GM15510 (cell line): ENCODE data around the gene TRIM44.

Source experiments
- POLR2A ChIP-seq: IDR thresholded peaks from 3 replicates; pipeline ENCODE4 v1.6.1; 2011; ENCODE audit warnings: borderline replicate concordance; ENCODE audit not compliant: insufficient read length; ENCODE audit errors: extremely low read depth

TRIM44 gene

DNA sequence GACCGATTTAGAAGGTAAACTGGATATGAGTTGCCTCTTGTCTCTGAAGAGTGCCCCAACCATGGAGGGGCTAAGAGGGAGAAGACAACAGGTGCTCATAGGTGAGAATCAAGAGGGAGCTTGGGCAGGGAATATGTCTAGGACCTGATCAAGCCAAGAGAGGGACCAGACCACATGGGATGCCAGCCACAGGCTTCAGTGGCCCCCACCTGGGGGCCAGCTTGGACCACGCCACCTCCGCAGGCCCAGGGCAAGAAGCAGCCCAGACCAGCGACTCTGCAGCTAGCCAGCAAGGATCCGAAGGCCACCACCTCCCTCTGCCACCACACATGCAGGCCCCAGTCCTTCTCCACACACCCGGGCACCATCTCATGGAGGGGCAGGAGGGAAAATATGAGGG is 188.8 kb downstream of the TRIM44 start:
- TF ChIP-seq POLR2A, result no peak

DNA sequence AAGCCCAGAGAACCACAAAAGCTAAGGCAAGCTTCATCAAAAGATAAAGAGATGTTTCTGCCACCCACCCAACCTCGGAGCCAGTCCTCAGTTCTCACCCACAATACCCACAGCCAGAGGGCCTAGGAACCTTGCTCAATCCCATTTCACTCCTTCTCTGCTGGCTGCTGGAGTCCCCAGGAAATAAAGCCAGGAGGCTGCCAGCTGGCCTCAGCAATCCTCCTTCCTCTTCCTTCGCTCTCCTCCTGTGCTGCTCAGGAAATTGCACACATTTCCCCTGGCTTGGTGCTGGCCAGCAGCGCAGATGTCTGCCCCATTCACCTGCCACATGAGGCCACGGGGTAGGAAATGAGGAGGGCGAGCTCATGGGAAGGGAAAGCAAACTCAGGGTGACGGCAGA is 189.5 kb downstream of the TRIM44 start:
- no peak for TF ChIP-seq POLR2A

DNA sequence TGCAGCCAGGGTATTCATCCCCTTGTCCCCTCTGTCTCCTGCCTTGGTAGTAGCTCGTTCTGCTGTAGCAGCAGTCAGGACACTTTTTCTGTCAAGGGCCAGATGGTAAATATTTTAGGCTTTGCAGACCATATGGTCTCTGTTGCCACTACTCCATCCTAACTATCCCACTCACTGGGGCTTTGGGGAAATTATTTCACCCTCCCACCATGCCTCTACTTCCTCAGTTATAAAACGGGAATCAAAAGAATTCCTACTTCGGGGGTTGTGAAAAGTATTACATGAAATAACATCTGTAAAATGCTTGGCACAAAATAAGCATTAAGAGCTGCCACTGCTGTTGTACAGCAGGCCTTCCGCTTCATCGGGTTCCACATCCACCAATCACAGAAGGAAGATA is 191.4 kb downstream of the TRIM44 start:
- no peak for TF ChIP-seq POLR2A

DNA sequence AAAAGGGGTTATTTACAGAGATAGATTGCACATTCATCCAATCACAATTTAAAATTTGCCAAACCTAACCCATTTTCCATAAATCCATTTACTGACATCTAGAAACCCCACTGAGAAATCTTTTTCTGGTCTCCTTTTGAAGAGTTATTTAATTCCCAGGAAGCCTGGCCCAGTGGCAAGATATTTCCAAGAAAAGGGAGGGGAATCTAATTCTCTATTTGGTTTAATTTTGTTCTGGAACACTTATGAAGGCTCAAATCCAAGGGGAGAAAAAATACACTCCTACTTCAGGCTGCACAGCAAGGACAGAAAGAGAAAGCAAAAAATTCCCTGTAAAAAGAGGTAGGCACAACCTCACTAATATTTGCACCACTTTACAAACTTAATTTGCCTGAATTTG is 193.1 kb downstream of the TRIM44 start:
- TF ChIP-seq POLR2A, result no peak

DNA sequence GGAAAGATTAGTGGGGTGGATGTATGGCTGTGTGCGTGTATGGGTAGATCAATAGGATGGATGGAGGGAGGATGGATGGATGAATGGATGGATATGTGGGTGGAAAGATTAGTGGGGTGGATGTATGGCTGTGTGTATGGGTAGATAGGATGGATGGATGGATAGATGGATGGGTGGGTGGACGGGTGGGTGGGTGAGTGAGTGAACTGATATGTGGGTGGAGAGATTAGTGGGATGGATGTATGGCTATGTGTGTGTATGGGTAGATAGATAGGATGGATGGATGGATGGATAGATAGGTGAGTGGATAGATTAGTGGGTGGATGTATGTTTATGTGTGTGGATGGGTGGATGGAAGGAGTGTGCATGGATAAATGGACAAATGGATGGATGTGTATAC is 193.7 kb downstream of the TRIM44 start:
- TF ChIP-seq POLR2A, result no peak

DNA sequence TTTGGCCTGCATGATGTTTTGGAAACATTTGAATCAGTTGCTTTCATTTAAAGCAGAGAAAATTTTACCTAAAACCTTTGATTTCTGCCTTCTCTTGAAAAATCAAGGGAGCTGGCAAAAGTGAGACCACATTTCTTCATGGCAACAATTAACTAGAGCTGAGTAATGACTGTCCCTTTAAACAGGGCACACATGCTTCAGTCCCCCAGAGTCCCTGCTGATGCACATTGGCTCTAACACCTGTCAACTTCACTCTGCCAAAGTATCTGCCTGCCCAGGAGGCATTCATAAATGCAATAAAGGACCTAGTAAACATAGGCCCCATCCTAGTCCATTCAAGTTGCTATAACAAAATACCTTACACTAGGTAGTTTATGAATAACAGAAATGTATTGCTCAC is 194.2 kb downstream of the TRIM44 start:
- TF ChIP-seq POLR2A, result no peak

DNA sequence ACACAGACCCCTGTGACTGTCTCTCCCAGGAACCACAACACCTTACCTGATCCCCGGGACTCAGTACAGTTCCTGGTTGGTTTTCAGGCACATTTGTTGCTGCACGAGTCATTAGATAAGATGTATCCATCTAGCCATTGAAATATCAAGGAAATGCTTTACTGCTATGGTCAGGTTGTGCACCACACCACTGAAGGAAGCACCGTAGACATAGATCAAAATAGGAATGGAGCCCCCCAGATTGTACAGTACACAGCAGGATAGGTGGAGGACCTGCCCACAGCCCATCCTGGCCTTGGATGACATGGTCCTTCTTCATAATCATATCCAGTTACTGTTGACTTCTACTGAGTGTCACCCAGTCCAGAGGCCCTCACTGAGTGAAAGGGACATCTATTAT is 195.3 kb downstream of the TRIM44 start:
- TF ChIP-seq POLR2A, result no peak

DNA sequence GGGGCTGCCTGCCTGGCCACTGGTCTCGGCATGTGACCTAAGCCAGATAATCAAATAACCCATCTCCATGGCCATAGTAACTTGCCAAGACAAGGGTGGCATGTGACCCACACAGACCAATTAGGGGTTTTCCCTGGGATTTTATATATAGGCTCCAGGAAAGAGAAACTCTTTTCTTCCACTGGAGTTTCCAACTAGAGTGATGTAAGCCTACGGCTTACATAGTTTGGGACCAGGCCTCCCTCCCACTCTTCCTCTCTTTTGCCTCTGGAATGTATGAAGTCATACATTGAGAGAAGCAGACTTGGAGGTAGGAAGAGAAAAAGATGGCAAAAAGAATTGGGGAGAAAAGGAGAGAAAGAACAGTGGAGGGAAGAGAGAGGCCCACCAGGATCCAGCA is 196.7 kb downstream of the TRIM44 start:
- TF ChIP-seq POLR2A, result no peak

DNA sequence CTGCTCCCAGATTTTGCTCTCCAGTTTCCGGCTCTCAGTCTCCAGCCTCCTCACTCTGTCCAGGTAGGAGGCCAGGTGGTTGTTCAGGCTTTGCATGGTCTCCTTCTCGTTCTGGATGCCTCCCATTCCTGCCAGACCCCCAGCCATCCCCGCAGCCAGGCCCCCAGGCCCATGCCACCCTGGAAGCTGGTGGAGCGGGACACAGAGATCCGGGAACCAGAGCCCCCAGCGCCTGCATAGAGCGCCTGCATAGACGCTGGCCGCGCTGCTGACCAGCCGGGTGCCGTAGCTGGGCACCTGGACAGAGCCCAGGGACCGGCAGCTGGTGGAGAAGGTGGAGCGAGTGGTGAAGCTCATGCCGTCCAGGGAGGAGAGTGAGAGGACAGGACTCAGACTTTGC is 198.6 kb downstream of the TRIM44 start:
- no peak for TF ChIP-seq POLR2A

DNA sequence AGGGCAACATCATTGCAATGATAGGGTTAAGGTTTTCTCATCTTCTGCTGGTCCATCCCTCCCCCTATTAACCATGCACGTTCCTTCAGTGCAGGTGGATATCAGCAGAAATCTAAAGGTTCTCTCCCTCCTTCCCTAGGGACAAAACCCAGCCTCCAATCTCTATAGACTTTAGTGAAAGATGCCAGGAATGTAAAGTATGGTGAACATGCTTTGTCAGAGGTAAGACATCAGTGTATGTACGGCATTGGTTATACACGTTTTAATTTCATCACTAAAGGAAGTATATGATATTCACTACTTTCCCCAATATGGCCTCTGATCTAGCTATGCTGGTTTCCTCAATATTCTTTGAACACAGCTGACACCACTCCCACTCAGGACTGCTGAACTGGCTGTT is 200.1 kb downstream of the TRIM44 start:
- no peak for TF ChIP-seq POLR2A

DNA sequence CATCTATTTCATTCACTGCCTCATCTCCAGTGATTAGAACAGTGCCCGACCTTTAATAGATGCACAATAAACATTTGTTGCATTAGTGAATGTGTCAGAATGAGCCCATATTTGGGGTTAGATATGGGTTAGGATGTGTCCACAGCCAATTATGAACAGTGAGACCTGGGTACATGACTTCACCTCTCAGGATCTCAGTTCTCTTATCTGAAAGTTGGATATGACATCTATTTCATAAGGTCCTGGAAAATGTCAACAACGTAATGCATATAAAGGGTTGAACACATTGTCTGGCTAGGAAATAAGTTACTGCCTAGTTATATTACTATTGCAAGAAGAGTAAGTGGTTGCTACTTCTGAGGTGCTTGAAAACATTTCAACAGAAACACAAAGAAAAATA is 201.6 kb downstream of the TRIM44 start:
- no peak for TF ChIP-seq POLR2A

DNA sequence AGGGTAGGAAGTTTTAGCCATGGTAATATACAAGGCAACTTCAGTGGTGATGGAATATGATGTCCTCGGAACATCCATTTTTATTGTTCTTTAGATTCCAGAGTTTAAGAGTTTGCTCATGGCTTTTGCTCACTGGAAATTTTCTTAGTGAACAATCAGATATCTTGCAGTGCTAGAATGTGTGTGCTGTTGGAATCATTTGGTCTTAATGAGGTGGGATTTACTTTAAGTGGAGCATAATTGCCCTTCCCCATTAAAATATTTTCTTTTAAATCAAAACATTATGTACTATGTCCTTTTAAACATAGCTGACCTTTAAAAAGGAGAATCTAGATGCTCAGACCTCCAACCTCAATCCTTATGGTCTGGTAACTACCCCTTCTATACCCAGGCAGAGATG is 204.0 kb downstream of the TRIM44 start:
- no peak for TF ChIP-seq POLR2A
